Thymus (tissue), 11 donors: Measurements from ENCODE around the gene CNDP1. TPM values are rescaled to one million over a fixed set of nuclear protein-coding genes. Genes with fewer than 3 reads are reported as not detected.

Experiments
- DNase-seq, 9 donors: peaks; one replicate each; pipeline ENCODE4 v3.0.0-alpha.2; 2013; ENCODE audit warnings: low spot score in 9 of 9, low read depth in 6 of 9, missing footprints in 1 of 9
- H3K27ac ChIP-seq, 2 donors: one replicate each; pipeline ENCODE4 v1.5.1; 2013; ENCODE audit warnings: control low read depth in 1 of 2, low read depth in 1 of 2, low read length in 1 of 2, mild to moderate bottlenecking in 1 of 2, moderate library complexity in 1 of 2
- H3K27me3 ChIP-seq, 2 donors: one replicate each; pipeline ENCODE4 v1.5.1; 2013; ENCODE audit warnings: low read length in 1 of 2; ENCODE audit not compliant: control insufficient read depth in 2 of 2, insufficient read depth in 1 of 2
- H3K36me3 ChIP-seq, 2 donors: one replicate each; pipeline ENCODE4 v1.5.1; 2013; ENCODE audit warnings: low read length in 1 of 2, mild to moderate bottlenecking in 1 of 2, moderate library complexity in 1 of 2; ENCODE audit not compliant: control insufficient read depth in 2 of 2, insufficient read depth in 2 of 2
- H3K4me1 ChIP-seq, 2 donors: one replicate each; pipeline ENCODE4 v1.5.1; 2013; ENCODE audit warnings: low read length in 2 of 2; ENCODE audit not compliant: control insufficient read depth in 2 of 2, insufficient read depth in 2 of 2
- H3K4me3 ChIP-seq, 2 donors: one replicate each; pipeline ENCODE4 v1.5.1; 2013; ENCODE audit warnings: low read length in 2 of 2, control low read depth in 1 of 2, mild to moderate bottlenecking in 1 of 2
- H3K9me3 ChIP-seq, 2 donors: one replicate each; pipeline ENCODE4 v1.5.1; 2013; ENCODE audit warnings: low read length in 1 of 2, mild to moderate bottlenecking in 1 of 2; ENCODE audit not compliant: control insufficient read depth in 2 of 2, insufficient read depth in 1 of 2
- WGBS: extraction: QIAGEN DNeasy Blood & Tissue Kit; methylation state at CpG from one replicate; pipeline ENCODE4 v1.1.7; 2013; 5-methylcytosine and 5-hydroxymethylcytosine counted together
- polyA plus RNA-seq: library from polyadenylated mRNA; stranded (reverse); fragments of 200-250 nt; gene quantifications from one replicate; pipeline ENCODE4 v1.2.3, GENCODE V29; 2013
- total RNA-seq: library from RNA; stranded (reverse); fragments of 120-200 nt; gene quantifications from one replicate; pipeline ENCODE4 v1.2.4, GENCODE V29; 2013
- donor health status: healthy.

CNDP1 gene
- total and polyA plus RNA-seq, 2 donors: 0.09 to 0.64 TPM

GRCh38 chr18:74531043-74531442 lies 3.3 kb upstream of the CNDP1 start:
- Histone ChIP-seq H3K27me3 (no peaks in the 10 kb centered on the region), H3K9me3 (no peaks in the 10 kb centered on the region), H3K4me1 (no peaks in the 10 kb centered on the region), H3K4me3 (no peak overlapping the region), H3K36me3 (no peaks in the 10 kb centered on the region), H3K27ac (no peak overlapping the region)
- 96% methylated on average over 7 of the region's 7 CpGs for WGBS
- DNase-seq: no peak

GRCh38 chr18:74532511-74533025 lies 1.7 kb upstream of the CNDP1 start:
- WGBS: 81% methylated on average over 9 of the region's 9 CpGs
- no peak for DNase-seq

GRCh38 chr18:74533666-74534065 lies 634 bp upstream of the CNDP1 start:
- no peaks in the 10 kb centered on the region for H3K4me1 ChIP-seq
- H3K27ac ChIP-seq: no peak overlapping the region
- H3K36me3 ChIP-seq: no peaks in the 10 kb centered on the region
- H3K4me3 ChIP-seq: no peak overlapping the region
- 98% methylated on average over 12 of the region's 12 CpGs for WGBS
- no peak for DNase-seq
- H3K9me3 ChIP-seq: no peaks in the 10 kb centered on the region
- H3K27me3 ChIP-seq: no peaks in the 10 kb centered on the region

More at GRCh38 chr18:74532511-74533025, 1.7 kb upstream of the CNDP1 start:
- Histone ChIP-seq H3K27me3 (no peaks in the 10 kb centered on the region), H3K4me1 (no peaks in the 10 kb centered on the region), H3K4me3 (no peak overlapping the region), H3K9me3 (no peaks in the 10 kb centered on the region), H3K27ac (no peak overlapping the region), H3K36me3 (no peaks in the 10 kb centered on the region)

- WGBS: 90% methylated on average over 9 of the region's 9 CpGs
- DNase-seq: no peak
Observed at GRCh38 chr18:74534981-74535649, 815 bp downstream of the CNDP1 start.

GRCh38 chr18:74539289-74539688 lies 5.0 kb downstream of the CNDP1 start:
- DNase-seq: no peak
- Histone ChIP-seq H3K4me3 (no peak overlapping the region), H3K36me3 (no peaks in the 10 kb centered on the region), H3K27ac (no peak overlapping the region), H3K27me3 (no peaks in the 10 kb centered on the region), H3K4me1 (no peaks in the 10 kb centered on the region), H3K9me3 (no peaks in the 10 kb centered on the region)
- 90% methylated on average over 11 of the region's 11 CpGs for WGBS

More at GRCh38 chr18:74534981-74535649, 815 bp downstream of the CNDP1 start:
- H3K4me1 ChIP-seq: no peaks in the 10 kb centered on the region
- H3K4me3 ChIP-seq: no peak overlapping the region
- no peaks in the 10 kb centered on the region for H3K27me3 ChIP-seq
- H3K36me3 ChIP-seq: no peaks in the 10 kb centered on the region
- H3K27ac ChIP-seq: no peak overlapping the region
- H3K9me3 ChIP-seq: no peaks in the 10 kb centered on the region

- Histone ChIP-seq H3K27ac (no peak overlapping the region), H3K36me3 (no peaks in the 10 kb centered on the region), H3K27me3 (no peaks in the 10 kb centered on the region), H3K4me3 (no peak overlapping the region), H3K4me1 (no peaks in the 10 kb centered on the region), H3K9me3 (no peaks in the 10 kb centered on the region)
- DNase-seq: no peak
- WGBS: 82% methylated on average over 20 of the region's 20 CpGs
Observed at GRCh38 chr18:74540652-74541421, 6.5 kb downstream of the CNDP1 start.

- Histone ChIP-seq H3K4me3 (no peak overlapping the region), H3K9me3 (no peaks in the 10 kb centered on the region), H3K27me3 (no peaks in the 10 kb centered on the region), H3K27ac (no peak overlapping the region), H3K4me1 (no peaks in the 10 kb centered on the region), H3K36me3 (no peaks in the 10 kb centered on the region)
- DNase-seq: no peak
- WGBS: 94% methylated on average over 15 of the region's 15 CpGs
Observed at GRCh38 chr18:74541703-74542555, 7.6 kb downstream of the CNDP1 start.

- Histone ChIP-seq H3K4me3 (no peak overlapping the region), H3K27ac (no peak overlapping the region), H3K36me3 (no peaks in the 10 kb centered on the region), H3K4me1 (no peaks in the 10 kb centered on the region), H3K27me3 (no peaks in the 10 kb centered on the region), H3K9me3 (peaks cover 0 to 14% of the 10 kb centered on the region in 2 donors)
- WGBS: 84% methylated on average over 8 of the region's 8 CpGs
- no peak for DNase-seq
Observed at GRCh38 chr18:74544898-74545297, 10.6 kb downstream of the CNDP1 start.
